A172 (cell line): ENCODE results near the gene SPECC1L. TPM values are rescaled to one million over a fixed set of nuclear protein-coding genes. Genes with fewer than 3 reads are reported as not detected.
A peak's percentile ranks its signal among the peaks of the same experiment; 100 is the strongest.

ENCODE experiments used
- DNase-seq: peaks from one replicate; pipeline ENCODE4 v3.0.0-alpha.2; 2015; ENCODE audit warnings: low spot score
- total RNA-seq: library from RNA; depleted of rRNA; stranded (reverse); fragments of >200 nt; shearing (Covaris generic); gene quantifications from 2 replicates; pipeline ENCODE4 v1.2.3, GENCODE V29; 2014

The SPECC1L gene
- total RNA-seq, 1 experiment from 2014 or later: 14.0 TPM

DNA sequence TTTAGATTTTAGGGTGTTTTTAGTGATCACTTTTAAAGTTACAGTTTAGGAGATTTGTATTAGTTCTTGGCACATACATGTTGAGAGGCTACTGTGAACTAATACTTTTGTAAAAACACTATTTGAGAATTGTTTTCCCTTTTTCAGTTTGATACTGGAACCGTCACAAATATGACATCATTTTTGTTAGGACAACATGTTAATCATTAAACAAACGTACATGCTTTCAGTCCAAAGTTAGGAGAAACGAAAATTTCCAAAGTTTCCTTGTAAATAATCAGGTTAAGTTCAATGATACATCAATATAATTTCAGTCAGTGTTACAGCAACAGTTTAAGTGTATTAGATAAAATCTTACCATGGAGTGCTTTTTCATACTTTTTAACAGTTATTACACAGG is 53.1 kb downstream of the SPECC1L start:
- DNase-seq: no peak

DNA sequence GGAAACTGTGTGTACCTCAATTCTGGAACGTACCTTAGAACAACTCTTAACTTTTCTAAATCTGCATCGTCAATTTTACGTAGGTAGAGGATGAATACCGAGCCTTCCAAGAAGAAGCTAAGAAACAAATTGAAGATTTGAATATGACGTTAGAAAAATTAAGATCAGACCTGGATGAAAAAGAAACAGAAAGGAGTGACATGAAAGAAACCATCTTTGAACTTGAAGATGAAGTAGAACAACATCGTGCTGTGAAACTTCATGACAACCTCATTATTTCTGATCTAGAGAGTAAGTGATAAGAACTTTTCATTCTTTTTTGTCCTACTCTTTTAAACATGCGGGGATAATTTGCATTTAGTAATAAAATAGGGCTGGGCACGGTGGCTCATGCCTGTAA is 53.5 kb downstream of the SPECC1L start:
- no peak for DNase-seq

- DNase-seq: peak; percentile 33
Observed at GRCh38 chr22:24325105-24325757, 54.6 kb downstream of the SPECC1L start.

DNA sequence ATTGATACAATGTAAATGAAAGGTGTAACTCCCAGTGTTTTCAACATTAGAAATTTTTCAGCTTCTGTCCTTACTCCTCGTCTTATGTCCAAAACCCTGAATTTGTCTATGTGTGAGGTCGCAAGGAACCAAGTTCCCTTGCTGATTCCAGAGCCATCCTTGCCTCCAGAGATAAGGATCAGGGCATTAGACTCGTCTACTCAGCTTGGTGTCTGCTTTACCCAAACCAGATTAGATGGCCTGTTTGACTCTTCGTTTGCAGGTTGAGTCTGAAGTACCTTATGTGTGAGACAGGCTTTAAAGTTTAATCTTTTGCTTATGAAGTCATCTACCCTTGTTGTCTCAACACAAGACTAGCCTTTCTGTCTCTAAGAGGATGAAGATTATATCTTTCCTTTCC is 55.6 kb downstream of the SPECC1L start:
- no peak for DNase-seq

GRCh38 chr22:24327832-24328231 is 57.2 kb downstream of the SPECC1L start:
- no peak for DNase-seq

- no peak for DNase-seq
Observed at GRCh38 chr22:24329453-24329852, 58.8 kb downstream of the SPECC1L start.

DNA sequence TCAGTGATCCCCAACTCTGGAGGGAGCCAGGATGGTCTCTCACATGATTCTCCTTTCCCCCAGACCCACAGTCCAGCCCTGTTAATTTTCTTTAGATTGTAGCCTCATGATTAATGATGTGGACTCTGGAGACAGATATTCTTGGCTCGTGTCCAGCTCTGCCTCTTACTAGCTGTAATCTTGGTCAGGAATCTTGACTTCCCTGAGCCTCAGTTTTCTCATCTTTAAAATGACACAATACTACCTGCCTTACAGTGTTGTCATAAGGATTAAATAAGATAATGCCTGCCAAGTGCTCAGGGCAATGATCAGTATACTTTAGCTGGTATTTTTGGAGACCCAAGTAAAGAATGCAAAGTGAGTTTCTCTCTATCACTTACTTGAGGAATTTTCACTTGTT is 60.0 kb downstream of the SPECC1L start:
- DNase-seq: no peak

- no peak for DNase-seq
Observed at GRCh38 chr22:24331468-24332440, 61.1 kb downstream of the SPECC1L start.

GRCh38 chr22:24333301-24333700 is 62.7 kb downstream of the SPECC1L start:
- DNase-seq: peak; percentile 3

DNA sequence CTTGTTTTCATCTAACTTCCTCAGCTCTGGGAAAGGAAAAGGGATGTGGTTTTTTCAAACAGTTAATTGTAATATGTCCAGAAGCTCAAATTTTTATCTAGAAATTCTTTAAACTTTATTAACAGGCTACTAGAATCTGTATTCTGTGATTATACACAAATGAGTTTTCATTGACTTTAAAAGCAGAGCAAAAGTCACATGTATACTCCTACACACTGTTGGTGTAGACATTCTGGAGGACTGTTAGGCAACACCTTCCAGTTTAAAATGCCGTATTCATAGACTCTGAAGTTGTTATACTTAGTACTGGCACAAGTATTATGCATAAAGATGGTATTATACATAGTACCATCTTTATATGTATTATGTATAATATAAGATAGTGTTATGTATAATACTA is 64.9 kb downstream of the SPECC1L start:
- DNase-seq: no peak

GRCh38 chr22:24337894-24338645 is 67.4 kb downstream of the SPECC1L start:
- DNase-seq: no peak

- no peak for DNase-seq
Observed at GRCh38 chr22:24338726-24339451, 68.3 kb downstream of the SPECC1L start.

- no peak for DNase-seq
Observed at GRCh38 chr22:24339452-24339747, 68.8 kb downstream of the SPECC1L start.

GRCh38 chr22:24341627-24342026 is 71.0 kb downstream of the SPECC1L start:
- DNase-seq: no peak

DNA sequence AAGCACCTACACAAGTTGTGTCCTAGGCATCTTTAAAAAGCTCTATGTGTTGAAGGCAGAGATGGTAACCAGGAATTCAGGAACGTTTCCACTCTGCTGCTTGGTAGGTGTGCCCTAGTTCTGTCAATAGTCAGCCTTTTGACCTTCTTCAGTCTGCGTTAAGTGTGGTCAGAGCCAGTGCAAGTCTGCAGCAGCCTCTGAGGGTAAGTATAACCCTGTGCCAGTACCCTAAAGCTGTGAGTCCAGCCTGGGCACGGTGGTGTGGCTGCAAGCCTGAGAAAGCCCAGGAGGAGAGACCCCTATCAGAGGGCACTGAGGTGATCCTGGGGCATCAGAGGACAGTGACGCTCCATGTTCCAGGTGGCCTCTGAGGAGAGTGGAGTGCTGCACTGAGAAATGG is 80.0 kb downstream of the SPECC1L start:
- DNase-seq: no peak

GRCh38 chr22:24353121-24353520 is 82.5 kb downstream of the SPECC1L start:
- DNase-seq: no peak

GRCh38 chr22:24355574-24355973 is 84.9 kb downstream of the SPECC1L start:
- DNase-seq: no peak

- DNase-seq: no peak
Observed at GRCh38 chr22:24357547-24357946, 86.9 kb downstream of the SPECC1L start.

DNA sequence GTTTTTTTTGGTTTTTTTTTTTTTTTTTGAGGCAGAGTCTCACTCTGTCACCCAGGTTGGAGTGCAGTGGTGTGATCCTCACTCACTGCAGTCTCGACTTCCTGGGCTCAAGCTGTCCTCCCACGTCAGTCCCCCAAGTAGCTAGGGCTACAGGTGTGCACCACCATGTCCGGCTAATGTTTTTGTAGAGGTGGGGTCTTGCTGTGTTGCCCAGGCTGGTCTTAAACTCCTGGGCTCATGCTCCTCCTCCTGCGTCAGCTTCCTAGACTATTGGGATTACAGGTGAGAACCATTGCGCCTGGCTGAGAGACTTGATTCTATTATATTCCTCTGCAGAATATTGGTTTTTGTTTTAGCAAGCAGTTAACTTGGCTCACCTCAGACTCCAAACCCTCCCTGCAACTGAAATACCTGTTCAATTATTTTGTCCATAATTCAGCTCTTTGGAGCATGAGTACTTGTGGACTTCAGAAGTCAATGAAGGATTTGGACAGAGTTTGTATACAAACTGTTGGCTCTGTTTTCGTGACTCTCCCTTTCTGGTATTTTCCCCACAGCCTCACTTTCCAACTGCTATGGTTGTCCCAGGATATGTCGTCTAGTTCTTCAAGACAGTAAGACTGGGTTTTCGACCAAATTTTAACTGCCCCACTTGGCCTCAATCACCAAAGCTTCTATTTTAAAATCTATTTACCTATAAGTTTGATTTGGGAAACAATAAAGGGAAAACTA is 87.6 kb downstream of the SPECC1L start:
- DNase-seq: no peak

DNA sequence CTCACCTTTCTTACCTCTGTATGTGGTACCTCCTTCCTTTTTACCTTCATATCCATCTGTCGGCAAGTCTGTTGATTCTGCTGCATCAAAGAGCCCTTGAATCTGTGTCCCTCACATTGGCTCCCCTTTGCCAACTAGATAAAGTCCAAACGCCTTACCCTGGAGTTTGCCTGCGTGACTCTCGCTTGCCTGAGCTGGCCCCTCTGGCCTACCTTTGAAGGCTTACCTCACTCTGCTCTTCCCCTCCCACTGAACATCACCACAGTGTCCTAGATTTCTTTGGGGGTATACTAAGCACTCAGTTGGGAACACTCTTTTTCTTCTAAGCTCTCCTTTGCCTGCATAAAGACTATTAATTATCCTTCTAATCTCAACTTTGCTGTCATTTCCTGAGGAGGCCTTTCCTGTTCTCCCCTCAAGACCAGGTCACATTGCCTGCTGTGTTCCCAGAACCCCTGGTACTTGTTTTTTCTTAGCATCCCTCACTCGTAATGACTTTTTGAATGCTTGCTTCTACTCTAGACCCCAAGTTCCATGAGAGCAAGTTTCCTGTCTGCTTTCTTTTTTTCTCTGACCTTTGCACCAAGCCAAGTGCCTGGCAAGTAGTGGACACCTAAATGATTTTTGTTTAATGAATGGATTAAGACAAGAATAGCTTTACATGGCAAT is 89.0 kb downstream of the SPECC1L start:
- DNase-seq: no peak
